Endothelial cell (in vitro differentiated cells): ENCODE measurements around the gene MAGI3. TPM values are rescaled to one million over a fixed set of nuclear protein-coding genes. Genes with fewer than 3 reads are reported as not detected.

Experiments used
- DNase-seq: peaks from one replicate; pipeline ENCODE4 v3.0.0; 2021; ENCODE audit warnings: low spot score
- H3K27ac Mint-ChIP-seq: one replicate; pipeline ENCODE4 v1.8.0; 2021; ENCODE audit warnings: mixed read lengths, inconsistent platforms; ENCODE audit not compliant: unreplicated experiment
- H3K27me3 Mint-ChIP-seq: one replicate; pipeline ENCODE4 v1.8.0; 2021; ENCODE audit warnings: mild to moderate bottlenecking, moderate library complexity, mixed read lengths, inconsistent platforms; ENCODE audit not compliant: unreplicated experiment
- H3K36me3 Mint-ChIP-seq: one replicate; pipeline ENCODE4 v1.8.0; 2021; ENCODE audit warnings: mild to moderate bottlenecking, low read depth, mixed read lengths, inconsistent platforms; ENCODE audit not compliant: unreplicated experiment
- H3K4me1 Mint-ChIP-seq: one replicate; pipeline ENCODE4 v1.8.0; 2021; ENCODE audit warnings: mild to moderate bottlenecking, mixed read lengths, inconsistent platforms; ENCODE audit not compliant: unreplicated experiment
- H3K4me3 Mint-ChIP-seq: one replicate; pipeline ENCODE4 v1.8.0; 2021; ENCODE audit warnings: mild to moderate bottlenecking, mixed read lengths, inconsistent platforms; ENCODE audit not compliant: unreplicated experiment
- H3K9me3 Mint-ChIP-seq: one replicate; pipeline ENCODE4 v1.8.0; 2021; ENCODE audit warnings: mixed read lengths, inconsistent platforms; ENCODE audit not compliant: unreplicated experiment
- total RNA-seq: library from RNA; stranded (reverse); fragmentation: NEBNext Ultra II Directional; extraction: Animal tissue kit (Norgen Biotek cat#: 25700); gene quantifications from one replicate; pipeline ENCODE4 v1.2.1, GENCODE V29; 2021; ENCODE audit not compliant: unreplicated experiment
- TF ChIP-seq, protein P1 (sequence below): fragments of 200-600 bp; sonication (generic); IDR thresholded peaks from one replicate; pipeline ENCODE4 v1.5.0; 2021; ENCODE audit warnings: antibody characterized with exemption; ENCODE audit not compliant: unreplicated experiment

The MAGI3 gene
- total RNA-seq, 1 donor from 2014 or later: 18.9 TPM

DNA sequence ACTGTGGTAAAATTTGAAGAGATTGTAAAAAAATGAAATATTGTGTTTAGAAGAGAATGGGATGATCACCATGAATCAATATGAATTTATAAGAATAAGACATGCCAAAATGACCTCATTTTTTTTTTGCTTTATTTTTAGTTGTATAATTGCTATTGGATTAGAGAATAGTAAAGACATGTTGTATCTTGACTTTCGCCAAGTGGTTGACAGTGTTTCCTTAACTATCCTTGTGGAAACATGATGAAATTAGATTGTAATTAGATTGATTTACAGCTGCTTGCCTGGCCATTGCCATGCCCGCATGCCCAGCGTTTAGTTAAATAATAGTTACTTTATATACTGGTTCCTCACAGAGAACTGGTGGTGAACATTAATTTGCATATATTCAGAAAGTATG is 154.9 kb downstream of the MAGI3 start:
- Mint-ChIP-seq H3K27me3 (peaks cover 1% of the 10 kb centered on the region), H3K9me3 (no peaks in the 10 kb centered on the region), H3K4me3 (no peak overlapping the region), H3K4me1 (no peaks in the 10 kb centered on the region), H3K36me3 (no peaks in the 10 kb centered on the region), H3K27ac (no peak overlapping the region)
- DNase-seq: no peak
- TF ChIP-seq, protein P1, sequence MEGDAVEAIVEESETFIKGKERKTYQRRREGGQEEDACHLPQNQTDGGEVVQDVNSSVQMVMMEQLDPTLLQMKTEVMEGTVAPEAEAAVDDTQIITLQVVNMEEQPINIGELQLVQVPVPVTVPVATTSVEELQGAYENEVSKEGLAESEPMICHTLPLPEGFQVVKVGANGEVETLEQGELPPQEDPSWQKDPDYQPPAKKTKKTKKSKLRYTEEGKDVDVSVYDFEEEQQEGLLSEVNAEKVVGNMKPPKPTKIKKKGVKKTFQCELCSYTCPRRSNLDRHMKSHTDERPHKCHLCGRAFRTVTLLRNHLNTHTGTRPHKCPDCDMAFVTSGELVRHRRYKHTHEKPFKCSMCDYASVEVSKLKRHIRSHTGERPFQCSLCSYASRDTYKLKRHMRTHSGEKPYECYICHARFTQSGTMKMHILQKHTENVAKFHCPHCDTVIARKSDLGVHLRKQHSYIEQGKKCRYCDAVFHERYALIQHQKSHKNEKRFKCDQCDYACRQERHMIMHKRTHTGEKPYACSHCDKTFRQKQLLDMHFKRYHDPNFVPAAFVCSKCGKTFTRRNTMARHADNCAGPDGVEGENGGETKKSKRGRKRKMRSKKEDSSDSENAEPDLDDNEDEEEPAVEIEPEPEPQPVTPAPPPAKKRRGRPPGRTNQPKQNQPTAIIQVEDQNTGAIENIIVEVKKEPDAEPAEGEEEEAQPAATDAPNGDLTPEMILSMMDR: no peak

DNA sequence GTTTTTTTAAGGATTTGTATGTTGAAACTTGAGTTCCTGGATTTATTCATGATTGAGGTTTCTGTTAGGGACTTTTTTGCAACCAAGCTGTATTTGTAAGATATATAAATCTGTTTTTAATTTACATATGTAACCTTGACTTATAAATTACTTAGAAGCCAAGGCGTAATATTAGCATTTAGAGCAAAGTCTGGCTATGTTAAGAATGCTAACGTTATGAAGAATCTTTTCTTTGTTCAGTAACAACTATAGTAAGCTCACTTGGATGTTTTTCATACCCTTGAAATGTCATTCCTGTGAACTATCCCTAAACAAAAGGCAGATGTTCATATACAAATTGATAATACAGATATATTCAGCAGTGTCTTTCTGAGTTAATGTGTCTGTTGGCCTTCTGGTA is 155.3 kb downstream of the MAGI3 start:
- no peaks in the 10 kb centered on the region for H3K36me3 Mint-ChIP-seq
- no peaks in the 10 kb centered on the region for H3K4me1 Mint-ChIP-seq
- TF ChIP-seq, protein P1: no peak
- H3K27me3 Mint-ChIP-seq: peaks cover 1% of the 10 kb centered on the region
- H3K4me3 Mint-ChIP-seq: no peak overlapping the region
- no peak for DNase-seq
- H3K9me3 Mint-ChIP-seq: no peaks in the 10 kb centered on the region
- H3K27ac Mint-ChIP-seq: no peak overlapping the region

DNA sequence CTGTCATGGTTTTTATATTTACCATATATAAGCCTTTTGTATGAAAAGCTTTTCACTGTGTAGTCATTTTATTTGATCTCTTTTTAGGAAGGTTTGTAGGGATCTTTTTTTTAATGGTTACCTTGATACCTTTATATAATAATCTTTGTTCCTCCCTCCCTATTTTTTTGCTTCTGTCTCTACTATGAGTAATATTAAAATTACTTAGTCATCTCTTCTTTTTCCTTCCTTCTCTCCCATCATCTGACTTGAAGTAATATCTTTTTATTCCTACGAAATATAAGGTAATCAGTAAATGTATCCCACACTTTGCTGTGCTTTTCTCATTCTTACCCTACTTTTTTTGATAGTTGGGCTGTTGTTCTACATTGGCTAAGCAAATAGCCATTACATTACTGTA is 161.4 kb downstream of the MAGI3 start:
- H3K9me3 Mint-ChIP-seq: no peaks in the 10 kb centered on the region
- no peaks in the 10 kb centered on the region for H3K36me3 Mint-ChIP-seq
- no peaks in the 10 kb centered on the region for H3K4me1 Mint-ChIP-seq
- H3K27me3 Mint-ChIP-seq: no peaks in the 10 kb centered on the region
- H3K27ac Mint-ChIP-seq: no peak overlapping the region
- DNase-seq: no peak
- no peak overlapping the region for H3K4me3 Mint-ChIP-seq
- TF ChIP-seq, protein P1: no peak

DNA sequence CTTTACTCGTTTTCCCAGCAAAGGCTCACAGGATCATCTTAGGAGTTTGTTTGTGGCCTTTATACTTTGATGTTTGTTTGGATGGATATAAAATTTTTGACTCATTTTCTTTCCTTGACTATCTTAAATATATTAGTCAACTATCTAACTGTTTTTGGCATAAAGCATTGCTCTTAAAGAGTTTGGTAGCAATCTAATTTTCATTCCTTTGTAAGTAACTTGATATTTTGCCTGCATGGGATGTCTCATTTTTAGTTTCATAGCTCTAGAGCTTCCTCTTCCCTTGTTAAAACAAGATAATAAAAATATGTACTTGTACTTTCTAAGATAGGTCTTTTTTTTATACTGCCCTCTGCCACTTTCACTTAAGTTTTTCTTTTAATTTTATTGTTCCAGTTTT is 161.9 kb downstream of the MAGI3 start:
- H3K27ac Mint-ChIP-seq: no peak overlapping the region
- no peaks in the 10 kb centered on the region for H3K9me3 Mint-ChIP-seq
- no peak overlapping the region for H3K4me3 Mint-ChIP-seq
- TF ChIP-seq, protein P1: no peak
- no peaks in the 10 kb centered on the region for H3K27me3 Mint-ChIP-seq
- no peaks in the 10 kb centered on the region for H3K36me3 Mint-ChIP-seq
- DNase-seq: no peak
- no peaks in the 10 kb centered on the region for H3K4me1 Mint-ChIP-seq

DNA sequence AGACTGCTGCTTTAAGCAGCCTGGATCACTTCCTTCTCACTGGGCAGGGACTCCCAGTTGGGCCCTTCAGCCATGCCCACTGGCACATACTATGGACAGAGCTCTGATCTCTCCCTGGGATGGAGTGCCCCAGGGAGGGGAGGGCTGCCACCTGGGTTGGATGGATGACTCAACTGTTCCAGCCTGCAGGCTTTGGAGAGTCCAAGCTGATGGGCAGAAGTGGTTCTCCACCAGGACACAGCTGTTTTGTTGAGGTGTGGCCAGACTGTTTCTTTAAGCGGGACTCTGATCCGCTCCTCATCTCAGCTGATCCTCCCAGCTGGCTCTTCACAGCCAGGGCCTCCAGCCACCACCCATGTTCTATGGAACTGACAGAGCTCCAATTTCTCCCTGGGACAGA is 166.9 kb downstream of the MAGI3 start:
- no peak for DNase-seq
- H3K27me3 Mint-ChIP-seq: no peaks in the 10 kb centered on the region
- H3K4me3 Mint-ChIP-seq: no peak overlapping the region
- H3K4me1 Mint-ChIP-seq: no peaks in the 10 kb centered on the region
- H3K9me3 Mint-ChIP-seq: no peaks in the 10 kb centered on the region
- TF ChIP-seq, protein P1: no peak
- no peak overlapping the region for H3K27ac Mint-ChIP-seq
- H3K36me3 Mint-ChIP-seq: peaks cover 10% of the 10 kb centered on the region
